IMR-90 (cell line): Measurements from ENCODE around the gene MAP2. TPM values are rescaled to one million over a fixed set of nuclear protein-coding genes. Genes with fewer than 3 reads are reported as not detected.
"Not testable (repeated sequence)": the region's sequence is repeated elsewhere in the genome, so short reads cannot be mapped to it uniquely, and the experiment has no call there.

ENCODE experiments used
- ATAC-seq: fragments of 200-7000 bp; cut with Tn5 transposase; 2 replicates; pipeline ENCODE4 v1.9.1; 2020; ENCODE audit warnings: low read depth, mild to moderate bottlenecking, moderate library complexity
- BruUV-seq: library from RNA; stranded (reverse); fragments of 400-500 nt; replicated peaks from 2 replicates; lab custom pipeline; 2021; lab: Mats Ljungman, UMichigan
- CTCF ChIA-PET: fragments of 300-600 bp; formaldehyde crosslinking; extraction: SDS; loops from one replicate; lab custom pipeline; 2021; ENCODE audit warnings: antibody characterized with exemption; lab: Yijun Ruan, JAX
- POLR2A ChIA-PET: fragments of 300-600 bp; sonication (Branson Sonifier 250); formaldehyde crosslinking; loops from one replicate; lab custom pipeline; 2022; ENCODE audit warnings: antibody characterized with exemption; ENCODE audit not compliant: unreplicated experiment; lab: Charles Lee
- DNase-seq: peaks from one replicate; pipeline ENCODE4 v3.0.0; 2013
- H2AFZ ChIP-seq: replicated peaks from 2 replicates; pipeline ENCODE3; 2013; ENCODE audit warnings: low read length, mild to moderate bottlenecking; ENCODE audit not compliant: poor library complexity
- H2AK5ac ChIP-seq: 2 replicates; pipeline ENCODE4 v1.6.1; 2013; ENCODE audit warnings: low read depth, low read length, inconsistent platforms
- H2AK9ac ChIP-seq: replicated peaks from 2 replicates; pipeline ENCODE3; 2013; ENCODE audit warnings: mild to moderate bottlenecking, low read depth, low read length, moderate library complexity; ENCODE audit not compliant: poor library complexity
- H2BK120ac ChIP-seq: 2 replicates; pipeline ENCODE4 v1.6.1; 2013; ENCODE audit warnings: low read depth, low read length, inconsistent platforms
- H2BK15ac ChIP-seq: 3 replicates; pipeline ENCODE4 v1.6.1; 2013; ENCODE audit warnings: low read depth, low read length, inconsistent platforms
- H2BK20ac ChIP-seq: 2 replicates; pipeline ENCODE4 v1.6.1; 2013; ENCODE audit warnings: low read depth, mild to moderate bottlenecking, inconsistent platforms, low read length, moderate library complexity
- H2BK5ac ChIP-seq: 2 replicates; pipeline ENCODE4 v1.6.1; 2013; ENCODE audit warnings: mild to moderate bottlenecking, low read depth, low read length, inconsistent platforms; ENCODE audit not compliant: poor library complexity, severe bottlenecking
- H3K14ac ChIP-seq: replicated peaks from 2 replicates; pipeline ENCODE4 v1.6.1; 2013; ENCODE audit warnings: low read depth, low read length, inconsistent platforms
- H3K18ac ChIP-seq: 2 replicates; pipeline ENCODE4 v1.6.1; 2013; ENCODE audit warnings: low read depth, low read length, control low read depth
- H3K23ac ChIP-seq: 2 replicates; pipeline ENCODE4 v1.6.1; 2013; ENCODE audit warnings: low read depth, low read length, inconsistent platforms
- H3K27ac ChIP-seq: 2 replicates; pipeline ENCODE4 v1.5.1; 2013; ENCODE audit warnings: mild to moderate bottlenecking, control low read depth, low read length; ENCODE audit not compliant: insufficient read depth
- H3K27me3 ChIP-seq: 2 replicates; pipeline ENCODE4 v1.6.1; 2013; ENCODE audit warnings: low read length; ENCODE audit not compliant: control insufficient read depth, insufficient read depth
- H3K36me3 ChIP-seq: 2 replicates; pipeline ENCODE4 v1.6.1; 2013; ENCODE audit warnings: low read length, mixed read lengths; ENCODE audit not compliant: control insufficient read depth, insufficient read depth
- H3K4ac ChIP-seq: 2 replicates; pipeline ENCODE4 v1.6.1; 2013; ENCODE audit warnings: low read depth, low read length, inconsistent platforms
- H3K4me1 ChIP-seq: 2 replicates; pipeline ENCODE4 v1.6.1; 2013; ENCODE audit warnings: low read length, mixed read lengths; ENCODE audit not compliant: control insufficient read depth, insufficient read depth
- H3K4me2 ChIP-seq: 2 replicates; pipeline ENCODE4 v1.6.1; 2013; ENCODE audit warnings: low read depth, mild to moderate bottlenecking, control low read depth, low read length, moderate library complexity
- H3K4me3 ChIP-seq: 2 replicates; pipeline ENCODE4 v1.5.1; 2013; ENCODE audit warnings: low read depth, mild to moderate bottlenecking, control low read depth, low read length, moderate library complexity; ENCODE audit not compliant: insufficient read depth
- H3K56ac ChIP-seq: 2 replicates; pipeline ENCODE4 v1.6.1; 2013; ENCODE audit warnings: low read length, inconsistent platforms; ENCODE audit not compliant: insufficient read depth; ENCODE audit errors: extremely low read depth
- H3K79me1 ChIP-seq, 2 experiments: 2 replicates each; pipeline ENCODE4 v1.6.1; 2013; ENCODE audit warnings: low read length in 2 of 2, inconsistent platforms in 1 of 2, low read depth in 1 of 2
- H3K9ac ChIP-seq: 2 replicates; pipeline ENCODE4 v1.6.1; 2013; ENCODE audit warnings: low read depth, low read length, control low read depth
- H3K9me1 ChIP-seq: 2 replicates; pipeline ENCODE4 v1.6.1; 2013; ENCODE audit warnings: low read length, inconsistent platforms; ENCODE audit not compliant: insufficient read depth
- H3K9me3 ChIP-seq: 2 replicates; pipeline ENCODE4 v1.6.1; 2013; ENCODE audit warnings: low read length; ENCODE audit not compliant: control insufficient read depth, insufficient read depth
- H4K20me1 ChIP-seq: 2 replicates; pipeline ENCODE4 v1.6.1; 2013; ENCODE audit warnings: low read length, inconsistent platforms; ENCODE audit not compliant: insufficient read depth
- H4K5ac ChIP-seq: 2 replicates; pipeline ENCODE4 v1.6.1; 2013; ENCODE audit warnings: mild to moderate bottlenecking, low read depth, low read length, control low read depth
- H4K8ac ChIP-seq, 2 experiments: 2 replicates each; pipeline ENCODE4 v1.6.1; 2013; ENCODE audit warnings: low read depth in 2 of 2, low read length in 2 of 2, control low read depth in 1 of 2, inconsistent platforms in 1 of 2
- H4K91ac ChIP-seq: 2 replicates; pipeline ENCODE4 v1.6.1; 2013; ENCODE audit warnings: low read depth, low read length, inconsistent platforms; ENCODE audit not compliant: insufficient read depth
- WGBS, 2 experiments: methylation state at CpG; one replicate each; pipeline versions ENCODE4 v1.1.5 to v1.1.7; 2013; ENCODE audit warnings: missing lambda C conversion rate in 2 of 2; ENCODE audit not compliant: insufficient read length in 1 of 2; ENCODE audit errors: extremely low coverage in 2 of 2; 5-methylcytosine and 5-hydroxymethylcytosine counted together
- dilution Hi-C: fragments of 300-500 bp; cut with HindIII; formaldehyde crosslinking; loops from one replicate; pipeline ENCODE4 v1.14.3; 2018; ENCODE audit warnings: low sequenced_read_pairs; ENCODE audit not compliant: unreplicated experiment
- in situ Hi-C: fragments of 300-500 bp; cut with MboI; formaldehyde crosslinking; loops from 3 replicates; pipeline ENCODE4 v1.14.3; 2019; ENCODE audit warnings: low sequenced_read_pairs, inconsistent platforms, mixed read lengths
- intact Hi-C: fragments of 100-400 bp; cut with micrococcal nuclease; formaldehyde crosslinking; loops from 2 replicates; pipeline ENCODE4 v1.10.0; 2022
- polyA plus RNA-seq, 3 experiments: library from polyadenylated mRNA; depleted of rRNA; stranded (reverse); fragments of >200 nt; gene quantifications; 2 replicates each; pipeline ENCODE4 v1.2.3, GENCODE V29; 2012; ENCODE audit warnings: low replicate concordance in 1 of 3
- total RNA-seq: library from RNA; depleted of rRNA; stranded (reverse); fragments of >200 nt; gene quantifications from 2 replicates; pipeline ENCODE4 v1.2.3, GENCODE V29; 2012

The MAP2 gene
- total and polyA plus RNA-seq, 2 of the 4 experiments (the other 2 are of a cell fraction) = 0.29 to 0.36 TPM

DNA sequence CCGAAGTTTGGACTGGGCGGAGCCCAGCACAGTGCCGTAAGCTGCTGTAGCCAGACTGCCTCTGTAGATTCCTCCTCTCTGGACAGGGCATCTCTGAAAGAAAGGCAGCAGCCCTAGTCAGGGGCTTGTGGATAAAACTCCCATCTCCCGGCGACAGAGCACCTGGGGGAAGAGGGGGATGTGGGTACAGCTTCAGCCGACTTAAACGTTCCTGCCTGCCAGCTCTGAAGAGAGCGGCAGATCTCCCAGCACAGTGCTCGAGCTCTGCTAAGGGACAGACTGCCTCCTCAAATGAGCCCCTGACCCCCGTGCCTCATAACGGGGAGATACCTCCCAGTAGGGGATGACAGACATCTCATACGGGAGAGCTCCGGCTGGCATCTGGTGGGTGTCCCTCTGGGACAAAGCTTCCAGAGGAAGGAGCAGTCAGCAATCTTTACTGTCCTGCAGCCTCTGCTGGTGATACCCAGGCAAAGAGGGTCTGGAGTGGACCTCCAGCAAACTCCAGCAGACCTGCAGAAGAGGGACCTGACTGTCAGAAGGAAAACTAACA is 71.3 kb downstream of the MAP2 start:
- H3K23ac ChIP-seq, H2BK15ac ChIP-seq, H3K27me3 ChIP-seq, H2AFZ ChIP-seq, H2BK5ac ChIP-seq, H4K20me1 ChIP-seq, H3K56ac ChIP-seq, H3K9me1 ChIP-seq, ATAC-seq, H3K18ac ChIP-seq, DNase-seq, BruUV-seq, intact Hi-C loops, H3K4me1 ChIP-seq, H2AK5ac ChIP-seq, H3K79me1 ChIP-seq, H2AK9ac ChIP-seq, in situ Hi-C loops, dilution Hi-C loops, H3K4me3 ChIP-seq, H3K9ac ChIP-seq, H3K27ac ChIP-seq, H3K4me2 ChIP-seq, H4K5ac ChIP-seq, H3K36me3 ChIP-seq, H4K91ac ChIP-seq, H3K9me3 ChIP-seq, POLR2A ChIA-PET: not testable (repeated sequence)
- Histone ChIP-seq H4K8ac (0 out of 4 replicates have a peak overlapping the region, but pooled peaks of 1 of the 2 experiments have one; percentile 7), H3K14ac (peak overlapping the region; percentile 65; the same call in 1 of the 2 replicates), H2BK20ac (0 out of 2 replicates have a peak overlapping the region, but pooled peaks have one; percentile 20), H2BK120ac (peak overlapping the region; percentile 76; the same call in 1 of the 2 replicates), H3K4ac (peak overlapping the region; percentile 67)
- CTCF ChIA-PET = interaction anchor here (0.7 kb wide), 1 partner anchor 82 kb away, joined by 3 read pairs; no protein-coding TSS in a partner anchor
- WGBS, 2 experiments = 94% methylated on average over 3 of the region's 13 CpGs; no CpG with 5 or more reads in 1 of the 2 experiments
